NCI-H2029 treated with DMSO at 0.1 percent for 48 hours (cell line): ENCODE results near the gene CNNM4.

ENCODE experiments used
- DNase-seq: peaks from one replicate; lab custom pipeline; 2025; lab: John Stamatoyannopoulos, UW

The CNNM4 gene

GRCh38 chr2:96810783-96811192 lies 50.1 kb downstream of the CNNM4 start:
- DNase-seq, result no peak

GRCh38 chr2:96811917-96812316 lies 51.2 kb downstream of the CNNM4 start:
- DNase-seq, result no peak

GRCh38 chr2:96813656-96814055 lies 53.0 kb downstream of the CNNM4 start:
- DNase-seq, result no peak

GRCh38 chr2:96815326-96816126 lies 54.8 kb downstream of the CNNM4 start:
- peak; percentile 9 for DNase-seq

- DNase-seq, result peak; percentile 73
Measured at GRCh38 chr2:96816127-96816835, 55.6 kb downstream of the CNNM4 start, which contains the start of gene CNNM3. TSS of gene CNNM3 (plus strand) at chr2:96816268. CDS start at chr2:96816278, 10 bp downstream.

GRCh38 chr2:96816836-96817702 lies 56.4 kb downstream of the CNNM4 start:
- DNase-seq, result no peak

- no peak for DNase-seq
Measured at GRCh38 chr2:96817882-96818281, 57.2 kb downstream of the CNNM4 start.

GRCh38 chr2:96819128-96819875 lies 58.6 kb downstream of the CNNM4 start:
- no peak for DNase-seq

- no peak for DNase-seq
Measured at GRCh38 chr2:96819876-96820511, 59.3 kb downstream of the CNNM4 start.

GRCh38 chr2:96821113-96821675 lies 60.5 kb downstream of the CNNM4 start:
- no peak for DNase-seq

- DNase-seq, result no peak
Measured at GRCh38 chr2:96822786-96823185, 62.1 kb downstream of the CNNM4 start.

GRCh38 chr2:96823198-96823597 lies 62.5 kb downstream of the CNNM4 start:
- DNase-seq, result no peak

- DNase-seq, result peak; percentile 51
Measured at GRCh38 chr2:96824079-96824870, 63.6 kb downstream of the CNNM4 start.

GRCh38 chr2:96825057-96825456 lies 64.4 kb downstream of the CNNM4 start:
- DNase-seq, result no peak

GRCh38 chr2:96826546-96827278 lies 66.0 kb downstream of the CNNM4 start:
- DNase-seq, result no peak

- DNase-seq, result no peak
Measured at GRCh38 chr2:96828436-96828835, 67.7 kb downstream of the CNNM4 start.

- no peak for DNase-seq
Measured at GRCh38 chr2:96828874-96829273, 68.2 kb downstream of the CNNM4 start.

GRCh38 chr2:96830044-96830562 lies 69.4 kb downstream of the CNNM4 start:
- DNase-seq, result no peak

- no peak for DNase-seq
Measured at GRCh38 chr2:96831679-96832078, 71.0 kb downstream of the CNNM4 start.
